CD14-positive monocyte (primary cell): ENCODE data around the gene BCL2L1. TPM values are rescaled to one million over a fixed set of nuclear protein-coding genes. Genes with fewer than 3 reads are reported as not detected.
A peak's percentile ranks its signal among the peaks of the same experiment; 100 is the strongest.

ENCODE experiments used
- DNase-seq, 3 donors: peaks; one replicate each; pipeline ENCODE4 v3.0.0-alpha.2; 2011 to 2022
- H2AFZ ChIP-seq: 2 replicates; pipeline ENCODE4 v1.6.0; 2012; ENCODE audit warnings: mild to moderate bottlenecking, low read depth, low read length, inconsistent platforms; ENCODE audit not compliant: insufficient read depth, poor library complexity, severe bottlenecking
- H3K27ac ChIP-seq, 2 donors: 1 replicate in 1 of 2; 2 replicates in 1 of 2; pipeline ENCODE4 v1.5.1; 2012 to 2013; ENCODE audit warnings: low read length in 2 of 2, control low read depth in 1 of 2, inconsistent platforms in 1 of 2, low read depth in 1 of 2, mild to moderate bottlenecking in 1 of 2
- H3K27me3 ChIP-seq, 2 donors: one replicate each; pipeline versions ENCODE4 v1.6.0 to v1.6.1; 2011 to 2013; ENCODE audit warnings: low read length in 2 of 2; ENCODE audit not compliant: control insufficient read depth in 2 of 2, insufficient read depth in 2 of 2
- H3K36me3 ChIP-seq, 2 donors: replicated peaks in 1 of 2; 1 replicate in 1 of 2; 2 replicates in 1 of 2; pipeline versions ENCODE4 v1.5.1 to v1.6.1; 2012 to 2013; ENCODE audit warnings: low read length in 2 of 2, control low read depth in 1 of 2, inconsistent platforms in 1 of 2, mild to moderate bottlenecking in 1 of 2; ENCODE audit not compliant: insufficient read depth in 2 of 2, control insufficient read depth in 1 of 2
- H3K4me1 ChIP-seq, 2 donors: 1 replicate in 1 of 2; 2 replicates in 1 of 2; pipeline versions ENCODE4 v1.5.1 to v1.6.1; 2012 to 2013; ENCODE audit warnings: low read length in 2 of 2, control low read depth in 1 of 2, inconsistent platforms in 1 of 2, mild to moderate bottlenecking in 1 of 2, moderate library complexity in 1 of 2; ENCODE audit not compliant: insufficient read depth in 2 of 2, control insufficient read depth in 1 of 2
- H3K4me2 ChIP-seq: replicated peaks from 2 replicates; pipeline ENCODE3; 2012; ENCODE audit warnings: low read length, moderate library complexity, mild to moderate bottlenecking; ENCODE audit not compliant: poor library complexity, severe bottlenecking; ENCODE audit errors: extremely low read depth
- H3K4me3 ChIP-seq, 3 experiments: fragments of 200-600 bp in 1 of 3; sonication (generic) in 1 of 3; replicated peaks in 1 of 3; 1 replicate in 2 of 3; 2 replicates in 1 of 3; pipeline ENCODE4 v1.5.1; 2011 to 2013; ENCODE audit warnings: low read length in 3 of 3, mild to moderate bottlenecking in 3 of 3, control low read depth in 2 of 3, low read depth in 2 of 3, inconsistent platforms in 1 of 3, moderate library complexity in 1 of 3
- H3K79me2 ChIP-seq: 2 replicates; pipeline ENCODE4 v1.6.0; 2012; ENCODE audit warnings: mild to moderate bottlenecking, control low read depth, inconsistent platforms, low read length, moderate library complexity; ENCODE audit not compliant: insufficient read depth
- H3K9ac ChIP-seq: 2 replicates; pipeline ENCODE4 v1.6.0; 2017; ENCODE audit warnings: low read length, mild to moderate bottlenecking; ENCODE audit not compliant: insufficient read depth, poor library complexity, severe bottlenecking
- H3K9me3 ChIP-seq, 2 donors: replicated peaks in 1 of 2; 1 replicate in 1 of 2; 2 replicates in 1 of 2; pipeline versions ENCODE4 v1.5.1 to v1.6.1; 2012 to 2013; ENCODE audit warnings: low read length in 2 of 2, control low read depth in 1 of 2; ENCODE audit not compliant: control insufficient read depth in 1 of 2, insufficient read depth in 1 of 2
- H4K20me1 ChIP-seq: 2 replicates; pipeline ENCODE4 v1.6.0; 2012; ENCODE audit warnings: mild to moderate bottlenecking, low read length, control low read depth, moderate library complexity; ENCODE audit not compliant: insufficient read depth
- H3K27ac Mint-ChIP-seq, 7 donors: one replicate each; pipeline ENCODE4 v1.8.0; 2020; ENCODE audit warnings: mild to moderate bottlenecking in 7 of 7, mixed read lengths in 7 of 7, moderate library complexity in 6 of 7, inconsistent platforms in 2 of 7
- H3K27me3 Mint-ChIP-seq, 3 donors: one replicate each; pipeline ENCODE4 v1.8.0; 2021 to 2022; ENCODE audit warnings: low read depth in 3 of 3, mild to moderate bottlenecking in 3 of 3, mixed read lengths in 3 of 3, moderate library complexity in 3 of 3, inconsistent platforms in 1 of 3
- H3K36me3 Mint-ChIP-seq, 2 donors: one replicate each; pipeline ENCODE4 v1.8.0; 2020; ENCODE audit warnings: mixed read lengths in 2 of 2, inconsistent platforms in 1 of 2, mild to moderate bottlenecking in 1 of 2
- H3K4me1 Mint-ChIP-seq: one replicate; pipeline ENCODE4 v1.8.0; 2020; ENCODE audit warnings: mild to moderate bottlenecking, mixed read lengths
- H3K4me3 Mint-ChIP-seq, 2 donors: one replicate each; pipeline ENCODE4 v1.8.0; 2020; ENCODE audit warnings: mild to moderate bottlenecking in 2 of 2, mixed read lengths in 2 of 2, moderate library complexity in 1 of 2
- H3K9me3 Mint-ChIP-seq, 7 donors: one replicate each; pipeline ENCODE4 v1.8.0; 2020 to 2022; ENCODE audit warnings: mixed read lengths in 7 of 7, mild to moderate bottlenecking in 6 of 7, moderate library complexity in 6 of 7, inconsistent platforms in 2 of 7
- WGBS: methylation state at CpG from one replicate; pipeline ENCODE4 v1.1.5; 2013; ENCODE audit warnings: missing lambda C conversion rate; ENCODE audit not compliant: insufficient coverage; 5-methylcytosine and 5-hydroxymethylcytosine counted together
- intact Hi-C, 2 donors: fragments of 100-400 bp; cut with micrococcal nuclease; formaldehyde crosslinking; loops; one replicate each; pipeline versions ENCODE4 v1.15.0 to v1.15.1; 2023
- polyA plus RNA-seq, 3 donors: library from polyadenylated mRNA; depleted of rRNA in 1 of 3; unstranded in 2 of 3; stranded (reverse) in 1 of 3; fragments of 300-500 nt in 2 of 3; fragments of >200 nt in 1 of 3; fragmentation: Illumina TruSeq in 2 of 3; gene quantifications; 1 replicate in 2 of 3; 2 replicates in 1 of 3; pipeline ENCODE4 v1.2.3, GENCODE V29; 2012 to 2021
- TF ChIP-seq, protein P1 (sequence below): fragments of 200-600 bp; IDR thresholded peaks from one replicate; pipeline ENCODE4 v1.8.0; 2022; ENCODE audit warnings: antibody characterized with exemption, mild to moderate bottlenecking

BCL2L1 gene
- polyA plus RNA-seq, 3 donors = 12.4 to 16.8 (median 14.3) TPM

DNA sequence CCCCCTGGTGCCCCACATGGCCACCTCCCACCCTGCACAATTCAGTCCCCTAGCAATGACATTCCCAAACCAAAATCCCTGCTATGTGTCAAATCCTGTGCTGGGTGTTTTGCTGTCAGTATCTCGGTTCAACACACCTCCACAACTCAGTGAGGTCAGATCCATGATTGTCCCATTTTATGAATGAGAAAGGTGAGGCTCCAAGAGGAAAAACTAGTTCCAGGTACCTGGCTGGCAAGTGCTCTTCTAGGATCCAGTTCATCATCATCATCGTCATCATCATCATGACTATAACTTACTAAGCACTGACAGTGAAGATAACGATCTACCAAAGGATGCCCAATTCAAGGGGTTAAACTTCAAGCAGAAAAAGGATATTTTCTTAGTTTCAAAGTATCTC lies 102.4 kb downstream of the BCL2L1 start:
- TF ChIP-seq, protein P1, sequence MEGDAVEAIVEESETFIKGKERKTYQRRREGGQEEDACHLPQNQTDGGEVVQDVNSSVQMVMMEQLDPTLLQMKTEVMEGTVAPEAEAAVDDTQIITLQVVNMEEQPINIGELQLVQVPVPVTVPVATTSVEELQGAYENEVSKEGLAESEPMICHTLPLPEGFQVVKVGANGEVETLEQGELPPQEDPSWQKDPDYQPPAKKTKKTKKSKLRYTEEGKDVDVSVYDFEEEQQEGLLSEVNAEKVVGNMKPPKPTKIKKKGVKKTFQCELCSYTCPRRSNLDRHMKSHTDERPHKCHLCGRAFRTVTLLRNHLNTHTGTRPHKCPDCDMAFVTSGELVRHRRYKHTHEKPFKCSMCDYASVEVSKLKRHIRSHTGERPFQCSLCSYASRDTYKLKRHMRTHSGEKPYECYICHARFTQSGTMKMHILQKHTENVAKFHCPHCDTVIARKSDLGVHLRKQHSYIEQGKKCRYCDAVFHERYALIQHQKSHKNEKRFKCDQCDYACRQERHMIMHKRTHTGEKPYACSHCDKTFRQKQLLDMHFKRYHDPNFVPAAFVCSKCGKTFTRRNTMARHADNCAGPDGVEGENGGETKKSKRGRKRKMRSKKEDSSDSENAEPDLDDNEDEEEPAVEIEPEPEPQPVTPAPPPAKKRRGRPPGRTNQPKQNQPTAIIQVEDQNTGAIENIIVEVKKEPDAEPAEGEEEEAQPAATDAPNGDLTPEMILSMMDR = no peak
- WGBS = no CpG with 5 or more reads among the region's 3 CpGs
- Histone ChIP-seq H3K4me3 (no peak overlapping the region), H3K79me2 (no peaks in the 10 kb centered on the region), H4K20me1 (no peaks in the 10 kb centered on the region), H2AFZ (no peak overlapping the region), H3K4me2 (no peak overlapping the region), H3K9ac (no peak overlapping the region), H3K4me1 (peaks cover 16 to 22% of the 10 kb centered on the region in 2 donors), H3K36me3 (no peaks in the 10 kb centered on the region), H3K27me3 (no peaks in the 10 kb centered on the region), H3K9me3 (no peaks in the 10 kb centered on the region), H3K27ac (no peak overlapping the region)
- DNase-seq = no peak
- intact Hi-C loops = no loop called here
- Mint-ChIP-seq H3K27ac (peak overlapping the region in 1 of 7 donors; percentile 11), H3K4me3 (no peak overlapping the region), H3K36me3 (peaks cover 0 to 3% of the 10 kb centered on the region in 2 donors), H3K9me3 (no peaks in the 10 kb centered on the region), H3K4me1 (peaks cover 23% of the 10 kb centered on the region), H3K27me3 (peaks cover 0 to 3% (median 0%) of the 10 kb centered on the region in 3 donors)

DNA sequence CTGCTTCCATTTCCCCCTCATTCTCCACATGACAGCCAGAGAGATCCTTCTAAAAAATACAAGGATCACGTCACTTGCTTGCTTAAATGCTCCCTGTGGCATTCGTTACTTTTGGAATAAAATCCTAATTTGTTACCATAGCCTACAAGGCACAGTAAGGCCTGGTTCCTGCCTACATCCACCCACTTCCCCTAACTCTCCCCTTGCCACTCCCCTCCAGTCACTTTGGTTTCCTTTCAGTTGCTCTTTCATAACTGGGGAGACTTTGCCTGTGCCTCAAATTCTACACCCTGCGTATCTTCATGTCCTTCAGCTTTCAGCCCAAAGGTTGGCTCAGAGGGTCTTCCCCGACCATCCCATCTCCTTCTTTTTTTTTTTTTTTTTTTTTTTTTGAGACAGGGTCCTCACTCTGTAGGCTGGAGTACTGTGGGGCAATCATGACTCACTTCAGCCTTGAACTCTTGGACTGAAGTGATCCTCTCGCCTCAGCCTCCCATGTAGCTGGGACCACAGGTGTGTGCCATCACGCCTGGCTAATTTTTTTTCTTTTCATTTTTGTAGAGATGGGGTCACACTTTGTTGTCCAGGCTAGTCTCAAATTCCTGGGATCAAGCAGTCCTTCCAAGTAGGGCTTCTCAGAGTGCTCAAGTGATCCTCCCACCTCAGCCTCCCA lies 105.1 kb downstream of the BCL2L1 start:
- Mint-ChIP-seq H3K4me3 (peak overlapping the region; percentile 30 to 63), H3K4me1 (peaks cover 28% of the 10 kb centered on the region), H3K27me3 (peaks cover 0 to 6% (median 0%) of the 10 kb centered on the region in 3 donors), H3K9me3 (no peaks in the 10 kb centered on the region), H3K36me3 (peaks cover 0 to 3% of the 10 kb centered on the region in 2 donors), H3K27ac (peak overlapping the region; percentile 71 to 94 (median 85))
- Histone ChIP-seq H3K79me2 (no peaks in the 10 kb centered on the region), H2AFZ (peak overlapping the region; percentile 49), H3K36me3 (no peaks in the 10 kb centered on the region), H3K9me3 (no peaks in the 10 kb centered on the region), H3K4me1 (peaks cover 19 to 24% of the 10 kb centered on the region in 2 donors), H4K20me1 (no peaks in the 10 kb centered on the region), H3K27me3 (no peaks in the 10 kb centered on the region), H3K27ac (peak overlapping the region; percentile 54 to 67), H3K4me2 (peak overlapping the region; percentile 47), H3K4me3 (peak overlapping the region in 1 of 3 experiments; percentile 42), H3K9ac (no peak overlapping the region)
- intact Hi-C loops = no loop called here
- DNase-seq = peak; percentile 62 to 75 (median 72)
- 0% methylated on average over 3 of the region's 6 CpGs for WGBS
- TF ChIP-seq, protein P1 = no peak
